A673 (cell line): Measurements from ENCODE around the gene SLX4. TPM values are rescaled to one million over a fixed set of nuclear protein-coding genes. Genes with fewer than 3 reads are reported as not detected.

Experiments
- BruUV-seq: library from RNA; stranded (reverse); fragments of 400-500 nt; replicated peaks from 2 replicates; lab custom pipeline; 2021; lab: Mats Ljungman, UMichigan
- CTCF ChIA-PET: fragments of 300-600 bp; sonication (Branson Sonifier 250); formaldehyde crosslinking; loops from one replicate; lab custom pipeline; 2022; ENCODE audit warnings: antibody characterized with exemption; lab: Charles Lee
- POLR2A ChIA-PET: fragments of 300-600 bp; sonication (Branson Sonifier 250); formaldehyde crosslinking; loops from one replicate; lab custom pipeline; 2022; ENCODE audit warnings: antibody characterized with exemption; ENCODE audit not compliant: low non-redundant PET; lab: Charles Lee
- DNase-seq: peaks from one replicate; pipeline ENCODE4 v3.0.0-alpha.2; 2015; ENCODE audit warnings: low spot score
- H3K27ac ChIP-seq: fragments of 200-600 bp; sonication (generic); 2 replicates; pipeline ENCODE4 v1.5.1; 2016; ENCODE audit warnings: mixed run types, low read depth, mild to moderate bottlenecking, mixed read lengths, antibody characterized with exemption, low read length; ENCODE audit not compliant: poor library complexity, severe bottlenecking
- H3K27me3 ChIP-seq: fragments of 200-600 bp; sonication (generic); replicated peaks from 2 replicates; pipeline ENCODE4 v1.6.1; 2017; ENCODE audit warnings: mixed run types, low read depth, mild to moderate bottlenecking, mixed read lengths, antibody characterized with exemption, low read length; ENCODE audit not compliant: insufficient read depth, poor library complexity
- H3K36me3 ChIP-seq: fragments of 200-600 bp; sonication (generic); 2 replicates; pipeline ENCODE4 v1.6.1; 2016; ENCODE audit warnings: mixed run types, mild to moderate bottlenecking, mixed read lengths, antibody characterized with exemption, low read length; ENCODE audit not compliant: insufficient read depth, poor library complexity, severe bottlenecking
- H3K4me1 ChIP-seq: fragments of 200-600 bp; sonication (generic); 2 replicates; pipeline ENCODE4 v1.6.1; 2017; ENCODE audit warnings: mixed run types, mild to moderate bottlenecking, mixed read lengths, antibody characterized with exemption, low read length; ENCODE audit not compliant: insufficient read depth, poor library complexity, severe bottlenecking
- H3K4me3 ChIP-seq: fragments of 200-600 bp; sonication (generic); 2 replicates; pipeline ENCODE4 v1.5.1; 2016; ENCODE audit warnings: low read depth, mixed run types, mild to moderate bottlenecking, mixed read lengths, low read length; ENCODE audit not compliant: poor library complexity, severe bottlenecking
- H3K9me3 ChIP-seq: fragments of 200-600 bp; sonication (generic); 2 replicates; pipeline ENCODE4 v1.6.1; 2016; ENCODE audit warnings: mixed run types, low read depth, mild to moderate bottlenecking, mixed read lengths, antibody characterized with exemption, low read length; ENCODE audit not compliant: poor library complexity, severe bottlenecking
- EZH2 ChIP-seq: fragments of 200-600 bp; sonication (generic); IDR thresholded peaks from 2 replicates; pipeline ENCODE4 v1.6.1; 2017; ENCODE audit warnings: borderline replicate concordance, low read depth, mild to moderate bottlenecking, mixed read lengths, antibody characterized with exemption, low read length; ENCODE audit not compliant: poor library complexity, severe bottlenecking
- intact Hi-C: fragments of 100-400 bp; cut with micrococcal nuclease; formaldehyde crosslinking; loops from one replicate; pipeline ENCODE4 v1.10.0; 2022; ENCODE audit not compliant: unreplicated experiment
- total RNA-seq: library from RNA; stranded (reverse); gene quantifications from 2 replicates; pipeline ENCODE4 v1.2.3, GENCODE V29; 2021
- TF ChIP-seq, protein P1 (sequence below): fragments of 300-800, 200-600 bp; sonication (generic); conservative IDR thresholded peaks from 2 replicates; pipeline ENCODE4 v1.5.1; 2017; ENCODE audit warnings: low read depth, mild to moderate bottlenecking, antibody characterized with exemption, low read length, moderate library complexity, mixed read lengths

The SLX4 gene
- total RNA-seq, 1 experiment from 2014 or later: 15.1 TPM

DNA sequence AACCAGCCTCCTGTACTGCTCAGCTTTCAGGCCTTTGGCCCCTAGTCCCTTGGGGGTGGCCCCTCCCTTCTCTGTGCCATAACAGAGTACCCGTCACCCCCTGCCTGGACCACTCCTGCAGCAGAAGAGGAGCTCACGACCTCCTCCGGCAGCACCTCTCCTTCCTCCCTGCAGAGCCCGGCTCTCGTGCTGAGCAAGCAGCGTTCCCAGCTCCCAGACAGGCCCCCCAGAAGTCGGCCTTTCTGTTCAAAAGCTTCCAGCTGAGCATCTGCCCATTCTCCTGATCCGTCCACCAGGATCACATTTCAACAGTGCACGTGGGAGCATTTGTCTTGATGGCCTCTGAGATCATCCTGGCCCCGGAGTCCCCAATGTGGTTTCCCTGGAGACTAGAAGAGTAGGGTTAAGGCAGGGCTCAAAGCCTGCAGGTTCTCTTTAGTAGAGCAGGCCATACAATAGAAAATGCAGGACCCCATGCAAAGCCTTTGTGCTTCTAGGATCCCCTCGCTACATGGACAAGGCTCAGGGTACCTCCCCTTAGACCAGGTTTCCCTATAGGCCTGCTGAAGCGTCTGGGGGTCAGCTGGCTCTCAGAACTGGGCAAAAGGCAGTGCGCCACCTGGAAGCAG is 69.8 kb downstream of the SLX4 start:
- no TSS peak for BruUV-seq
- POLR2A ChIA-PET: no interaction called here
- Histone ChIP-seq H3K36me3 (peaks cover 6% of the 10 kb centered on the region), H3K27ac (no peak overlapping the region), H3K4me1 (no peaks in the 10 kb centered on the region), H3K27me3 (no peaks in the 10 kb centered on the region), H3K4me3 (no peak overlapping the region), H3K9me3 (no peaks in the 10 kb centered on the region)
- DNase-seq: no peak
- TF ChIP-seq, protein P1, sequence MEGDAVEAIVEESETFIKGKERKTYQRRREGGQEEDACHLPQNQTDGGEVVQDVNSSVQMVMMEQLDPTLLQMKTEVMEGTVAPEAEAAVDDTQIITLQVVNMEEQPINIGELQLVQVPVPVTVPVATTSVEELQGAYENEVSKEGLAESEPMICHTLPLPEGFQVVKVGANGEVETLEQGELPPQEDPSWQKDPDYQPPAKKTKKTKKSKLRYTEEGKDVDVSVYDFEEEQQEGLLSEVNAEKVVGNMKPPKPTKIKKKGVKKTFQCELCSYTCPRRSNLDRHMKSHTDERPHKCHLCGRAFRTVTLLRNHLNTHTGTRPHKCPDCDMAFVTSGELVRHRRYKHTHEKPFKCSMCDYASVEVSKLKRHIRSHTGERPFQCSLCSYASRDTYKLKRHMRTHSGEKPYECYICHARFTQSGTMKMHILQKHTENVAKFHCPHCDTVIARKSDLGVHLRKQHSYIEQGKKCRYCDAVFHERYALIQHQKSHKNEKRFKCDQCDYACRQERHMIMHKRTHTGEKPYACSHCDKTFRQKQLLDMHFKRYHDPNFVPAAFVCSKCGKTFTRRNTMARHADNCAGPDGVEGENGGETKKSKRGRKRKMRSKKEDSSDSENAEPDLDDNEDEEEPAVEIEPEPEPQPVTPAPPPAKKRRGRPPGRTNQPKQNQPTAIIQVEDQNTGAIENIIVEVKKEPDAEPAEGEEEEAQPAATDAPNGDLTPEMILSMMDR: no peak
- TF ChIP-seq EZH2: no peak
- intact Hi-C loops: no loop called here
- CTCF ChIA-PET: no interaction called here

DNA sequence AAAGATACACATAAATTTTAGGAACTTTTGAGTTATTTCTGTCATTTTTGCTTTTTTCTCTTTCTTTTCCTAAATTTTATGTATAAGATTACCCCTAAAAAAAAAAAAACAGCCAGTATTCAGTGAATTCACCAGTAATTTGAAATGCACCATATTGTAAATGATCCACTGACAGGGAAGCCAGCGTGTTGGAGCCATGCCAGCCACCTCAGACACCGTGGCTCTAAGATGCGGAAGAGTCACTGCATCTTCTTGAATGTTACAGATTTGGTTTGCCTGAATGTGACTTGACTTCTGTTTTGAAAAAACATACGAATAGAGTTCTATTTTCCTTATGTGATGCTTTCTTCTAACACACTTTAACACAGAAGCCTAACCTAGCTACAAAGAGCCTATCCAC is 73.2 kb downstream of the SLX4 start:
- H3K4me1 ChIP-seq: no peaks in the 10 kb centered on the region
- no peaks in the 10 kb centered on the region for H3K9me3 ChIP-seq
- no peak for TF ChIP-seq EZH2
- TF ChIP-seq, protein P1: no peak
- ChIA-PET POLR2A (no interaction called here), CTCF (no interaction called here)
- no peak for DNase-seq
- no peak overlapping the region for H3K27ac ChIP-seq
- H3K27me3 ChIP-seq: no peaks in the 10 kb centered on the region
- no peak overlapping the region for H3K4me3 ChIP-seq
- intact Hi-C loops: no loop called here
- H3K36me3 ChIP-seq: peaks cover 8% of the 10 kb centered on the region
- no TSS peak for BruUV-seq

DNA sequence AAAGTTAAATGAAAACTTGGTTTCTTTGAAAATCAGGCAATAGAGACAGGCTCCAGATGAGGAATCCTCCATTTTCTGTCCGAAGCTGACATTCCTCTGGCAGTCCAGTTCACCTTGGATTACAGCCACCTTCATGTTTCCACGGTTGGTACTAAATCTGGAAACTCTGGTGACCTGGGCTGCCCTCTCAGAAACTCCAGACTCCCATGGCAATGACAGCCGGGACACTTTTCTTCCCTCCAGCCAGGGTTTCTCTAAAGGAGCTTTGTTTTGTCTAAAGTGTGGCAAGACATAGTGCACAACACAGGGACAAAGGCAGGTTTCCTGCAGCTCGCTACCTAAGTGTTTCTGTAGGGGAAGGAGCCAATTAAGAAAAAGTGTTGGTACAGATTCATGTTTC is 74.6 kb downstream of the SLX4 start:
- ChIA-PET CTCF (no interaction called here), POLR2A (interaction anchor here (0.5 to 0.7 kb wide), 2 partner anchors 53 to 369 kb away, joined by 3 read pairs; no protein-coding TSS in a partner anchor)
- Histone ChIP-seq H3K9me3 (no peaks in the 10 kb centered on the region), H3K27ac (no peak overlapping the region), H3K4me3 (no peak overlapping the region), H3K27me3 (no peaks in the 10 kb centered on the region), H3K36me3 (peaks cover 13% of the 10 kb centered on the region), H3K4me1 (no peaks in the 10 kb centered on the region)
- BruUV-seq: no TSS peak
- intact Hi-C loops: no loop called here
- TF ChIP-seq, protein P1: no peak
- no peak for TF ChIP-seq EZH2
- no peak for DNase-seq
